ENCODE measurements around the gene ZSCAN10.

Gene ZSCAN10

DNA sequence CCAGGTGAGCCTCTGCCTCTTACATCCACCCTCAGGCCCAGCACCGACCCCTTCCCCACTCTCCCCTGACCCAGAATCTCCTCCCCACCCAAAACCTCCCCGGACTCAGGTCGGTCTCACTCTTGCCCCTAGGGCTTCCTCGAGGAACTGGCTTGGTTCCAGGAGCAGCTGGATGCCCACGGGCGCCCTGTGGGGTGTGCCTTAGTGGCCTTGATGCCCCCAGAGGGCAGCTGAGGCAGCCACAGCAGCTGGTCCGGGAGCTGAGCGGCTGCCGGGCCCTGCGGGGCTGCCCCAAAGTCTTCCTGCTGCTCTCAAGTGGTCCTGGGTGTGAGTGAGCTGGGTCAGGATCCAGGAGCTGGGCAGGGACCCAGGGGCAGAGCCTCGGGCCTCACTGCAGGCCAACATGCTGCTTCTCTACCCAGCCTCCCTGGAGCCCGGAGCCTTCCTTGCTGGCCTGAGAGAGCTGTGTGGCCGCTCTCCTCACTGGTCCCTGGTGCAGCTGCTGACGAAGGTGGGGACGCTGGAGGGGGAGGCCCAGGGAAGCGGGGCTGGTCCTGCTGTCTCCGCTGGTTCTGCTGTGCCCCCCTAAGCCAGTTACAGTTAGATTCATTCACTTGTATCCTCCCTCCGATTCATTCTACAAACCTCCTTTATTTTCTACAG, 45.4 kb upstream of the ZSCAN10 start:
- no peak overlapping the region for H3K27ac ChIP-seq (replicated peaks)
- no peaks in the 10 kb centered on the region for H3K27me3 ChIP-seq (ENCODE audit: insufficient read depth, poor library complexity, severe bottlenecking)
- H3K4me3 ChIP-seq (replicated peaks; ENCODE audit: insufficient read depth, low read length): no peak overlapping the region
- DNase-seq (ENCODE audit: low read depth in 1 of 2, low spot score in 1 of 2): no peak
- TF ChIP-seq SPI1 (IDR thresholded peaks at IDR 0.05; ENCODE audit: borderline replicate concordance, low read depth): no peak
- TF ChIP-seq, protein P1, sequence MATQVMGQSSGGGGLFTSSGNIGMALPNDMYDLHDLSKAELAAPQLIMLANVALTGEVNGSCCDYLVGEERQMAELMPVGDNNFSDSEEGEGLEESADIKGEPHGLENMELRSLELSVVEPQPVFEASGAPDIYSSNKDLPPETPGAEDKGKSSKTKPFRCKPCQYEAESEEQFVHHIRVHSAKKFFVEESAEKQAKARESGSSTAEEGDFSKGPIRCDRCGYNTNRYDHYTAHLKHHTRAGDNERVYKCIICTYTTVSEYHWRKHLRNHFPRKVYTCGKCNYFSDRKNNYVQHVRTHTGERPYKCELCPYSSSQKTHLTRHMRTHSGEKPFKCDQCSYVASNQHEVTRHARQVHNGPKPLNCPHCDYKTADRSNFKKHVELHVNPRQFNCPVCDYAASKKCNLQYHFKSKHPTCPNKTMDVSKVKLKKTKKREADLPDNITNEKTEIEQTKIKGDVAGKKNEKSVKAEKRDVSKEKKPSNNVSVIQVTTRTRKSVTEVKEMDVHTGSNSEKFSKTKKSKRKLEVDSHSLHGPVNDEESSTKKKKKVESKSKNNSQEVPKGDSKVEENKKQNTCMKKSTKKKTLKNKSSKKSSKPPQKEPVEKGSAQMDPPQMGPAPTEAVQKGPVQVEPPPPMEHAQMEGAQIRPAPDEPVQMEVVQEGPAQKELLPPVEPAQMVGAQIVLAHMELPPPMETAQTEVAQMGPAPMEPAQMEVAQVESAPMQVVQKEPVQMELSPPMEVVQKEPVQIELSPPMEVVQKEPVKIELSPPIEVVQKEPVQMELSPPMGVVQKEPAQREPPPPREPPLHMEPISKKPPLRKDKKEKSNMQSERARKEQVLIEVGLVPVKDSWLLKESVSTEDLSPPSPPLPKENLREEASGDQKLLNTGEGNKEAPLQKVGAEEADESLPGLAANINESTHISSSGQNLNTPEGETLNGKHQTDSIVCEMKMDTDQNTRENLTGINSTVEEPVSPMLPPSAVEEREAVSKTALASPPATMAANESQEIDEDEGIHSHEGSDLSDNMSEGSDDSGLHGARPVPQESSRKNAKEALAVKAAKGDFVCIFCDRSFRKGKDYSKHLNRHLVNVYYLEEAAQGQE (IDR thresholded peaks at IDR 0.05; ENCODE audit: insufficient replicate concordance, low read depth): no peak
- TF ChIP-seq, protein P2, sequence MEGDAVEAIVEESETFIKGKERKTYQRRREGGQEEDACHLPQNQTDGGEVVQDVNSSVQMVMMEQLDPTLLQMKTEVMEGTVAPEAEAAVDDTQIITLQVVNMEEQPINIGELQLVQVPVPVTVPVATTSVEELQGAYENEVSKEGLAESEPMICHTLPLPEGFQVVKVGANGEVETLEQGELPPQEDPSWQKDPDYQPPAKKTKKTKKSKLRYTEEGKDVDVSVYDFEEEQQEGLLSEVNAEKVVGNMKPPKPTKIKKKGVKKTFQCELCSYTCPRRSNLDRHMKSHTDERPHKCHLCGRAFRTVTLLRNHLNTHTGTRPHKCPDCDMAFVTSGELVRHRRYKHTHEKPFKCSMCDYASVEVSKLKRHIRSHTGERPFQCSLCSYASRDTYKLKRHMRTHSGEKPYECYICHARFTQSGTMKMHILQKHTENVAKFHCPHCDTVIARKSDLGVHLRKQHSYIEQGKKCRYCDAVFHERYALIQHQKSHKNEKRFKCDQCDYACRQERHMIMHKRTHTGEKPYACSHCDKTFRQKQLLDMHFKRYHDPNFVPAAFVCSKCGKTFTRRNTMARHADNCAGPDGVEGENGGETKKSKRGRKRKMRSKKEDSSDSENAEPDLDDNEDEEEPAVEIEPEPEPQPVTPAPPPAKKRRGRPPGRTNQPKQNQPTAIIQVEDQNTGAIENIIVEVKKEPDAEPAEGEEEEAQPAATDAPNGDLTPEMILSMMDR (IDR thresholded peaks at IDR 0.05; ENCODE audit: insufficient read depth, low read length): no peak
- TF ChIP-seq POLR2AphosphoS5 (IDR thresholded peaks at IDR 0.05; ENCODE audit: low read depth): no peak
- no peak for TF ChIP-seq GABPA (IDR thresholded peaks at IDR 0.05; ENCODE audit: low read depth)

- DNase-seq (ENCODE audit: low read depth in 1 of 2, low spot score in 1 of 2): no peak
These were observed 44.7 kb upstream of the ZSCAN10 start for GRCh38 chr16:3143598-3144320.

DNA sequence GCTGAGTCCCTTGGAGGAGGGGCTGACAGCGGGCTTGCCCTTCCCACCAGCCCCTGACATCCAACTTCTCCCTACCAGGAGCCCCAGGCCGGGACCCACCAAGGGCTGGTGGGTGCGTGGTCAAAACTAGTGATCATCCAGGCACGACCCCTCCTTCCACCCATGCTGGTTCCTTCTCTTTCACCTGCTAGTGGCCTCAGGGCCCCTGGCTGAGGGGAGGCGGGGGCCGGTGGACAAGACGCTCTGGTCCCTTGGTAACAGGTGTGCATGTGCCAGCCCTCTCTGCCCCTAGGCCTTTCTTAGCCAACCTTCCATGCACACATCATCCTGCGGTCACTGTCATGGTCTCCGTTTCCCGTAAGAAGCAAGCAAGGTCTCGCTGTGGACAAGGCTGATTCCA, 44.1 kb upstream of the ZSCAN10 start:
- Histone ChIP-seq H3K27ac (replicated peaks) (no peak overlapping the region), H3K4me3 (replicated peaks; ENCODE audit: insufficient read depth, low read length) (no peak overlapping the region), H3K27me3 (ENCODE audit: insufficient read depth, poor library complexity, severe bottlenecking) (no peaks in the 10 kb centered on the region)
- DNase-seq (ENCODE audit: low read depth in 1 of 2, low spot score in 1 of 2): no peak
- TF ChIP-seq GABPA (IDR thresholded peaks at IDR 0.05; ENCODE audit: low read depth) (no peak), SPI1 (IDR thresholded peaks at IDR 0.05; ENCODE audit: borderline replicate concordance, low read depth) (no peak), POLR2AphosphoS5 (IDR thresholded peaks at IDR 0.05; ENCODE audit: low read depth) (no peak)
- TF ChIP-seq, protein P1 (IDR thresholded peaks at IDR 0.05; ENCODE audit: insufficient replicate concordance, low read depth): no peak
- TF ChIP-seq, protein P2 (IDR thresholded peaks at IDR 0.05; ENCODE audit: insufficient read depth, low read length): no peak

More at GRCh38 chr16:3143598-3144320, 44.7 kb upstream of the ZSCAN10 start:
- H3K4me3 ChIP-seq (replicated peaks; ENCODE audit: insufficient read depth, low read length): no peak overlapping the region
- no peak overlapping the region for H3K27ac ChIP-seq (replicated peaks)
- no peaks in the 10 kb centered on the region for H3K27me3 ChIP-seq (ENCODE audit: insufficient read depth, poor library complexity, severe bottlenecking)
- TF ChIP-seq, protein P1 (IDR thresholded peaks at IDR 0.05; ENCODE audit: insufficient replicate concordance, low read depth): no peak
- TF ChIP-seq POLR2AphosphoS5 (IDR thresholded peaks at IDR 0.05; ENCODE audit: low read depth) (no peak), SPI1 (IDR thresholded peaks at IDR 0.05; ENCODE audit: borderline replicate concordance, low read depth) (no peak), GABPA (IDR thresholded peaks at IDR 0.05; ENCODE audit: low read depth) (no peak)
- TF ChIP-seq, protein P2 (IDR thresholded peaks at IDR 0.05; ENCODE audit: insufficient read depth, low read length): no peak
